GM21390 (cell line): ENCODE measurements around the gene KAZALD1.

ENCODE experiments used
- ATAC-seq: cut with Tn5 transposase; IDR thresholded peaks from one replicate; pipeline ENCODE4 v1.9.1; 2021; ENCODE audit not compliant: unreplicated experiment

Gene KAZALD1

DNA sequence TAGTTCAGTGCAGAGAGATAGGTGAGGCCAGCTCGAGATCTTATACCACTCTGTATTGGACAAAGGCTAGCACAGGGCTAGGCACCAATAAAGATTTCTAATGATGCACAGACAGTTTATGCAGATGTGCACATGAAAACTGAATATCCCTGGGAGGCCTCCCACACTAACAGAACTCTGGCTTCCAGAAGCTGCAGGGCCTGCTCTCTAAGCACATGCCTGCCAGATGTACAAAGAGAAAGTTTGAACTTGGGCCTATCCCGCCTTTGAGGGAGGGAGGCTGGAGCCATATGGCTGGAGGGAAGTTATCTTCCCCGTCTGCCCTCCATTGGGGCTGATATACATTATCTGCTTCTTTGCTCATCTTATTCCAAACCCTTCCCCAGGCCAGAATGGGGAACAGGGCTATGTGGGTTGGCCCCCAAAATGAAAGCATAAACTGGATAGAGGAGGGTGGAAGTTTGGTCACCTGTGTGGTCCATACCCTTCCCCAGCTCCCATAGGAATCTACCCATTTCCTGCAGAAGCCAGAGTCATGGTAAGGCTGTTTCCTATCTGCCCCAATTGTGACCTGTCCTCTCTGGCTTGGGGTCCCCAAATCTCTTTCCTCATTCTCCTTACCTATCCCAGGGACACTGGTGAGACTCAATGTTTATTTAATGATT, 3.8 kb downstream of the KAZALD1 start:
- no peak for ATAC-seq

DNA sequence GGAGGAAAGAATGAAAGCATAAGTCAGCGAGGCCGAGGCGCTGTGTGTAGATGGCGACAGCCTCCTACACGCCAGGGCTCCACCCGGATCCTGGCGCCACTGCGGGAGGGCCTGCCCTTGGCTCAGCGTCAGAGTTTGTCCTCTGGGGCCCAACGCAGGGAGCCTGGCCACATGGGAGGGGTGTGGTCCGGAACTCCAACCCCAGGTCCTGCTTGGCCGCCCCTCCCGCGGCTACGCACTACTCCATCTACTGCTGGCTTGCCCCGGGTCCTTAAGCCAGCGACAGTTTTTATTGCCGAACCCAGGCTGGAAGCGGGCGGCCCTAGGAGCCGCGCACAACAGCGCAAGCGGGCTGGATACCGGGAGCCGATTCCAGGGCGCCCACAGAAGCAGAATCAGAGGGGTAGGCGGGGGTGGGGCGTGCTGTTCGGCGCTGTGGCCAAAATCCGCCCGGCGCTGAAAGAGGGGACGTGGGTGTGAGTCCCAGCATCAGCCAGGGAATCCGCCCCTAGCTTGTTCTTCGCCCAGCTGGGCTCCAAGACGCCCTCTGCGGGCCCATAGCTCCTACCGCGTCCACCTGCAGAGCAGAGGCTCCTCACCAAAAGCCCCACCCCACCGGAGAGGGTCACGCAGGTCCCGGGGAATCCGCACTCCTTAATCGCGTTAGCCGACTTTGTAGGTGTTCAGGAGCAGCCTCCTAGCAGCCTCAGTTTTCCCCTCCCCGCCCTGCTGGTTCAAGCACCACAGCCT, 4.5 kb downstream of the KAZALD1 start:
- ATAC-seq: no peak

DNA sequence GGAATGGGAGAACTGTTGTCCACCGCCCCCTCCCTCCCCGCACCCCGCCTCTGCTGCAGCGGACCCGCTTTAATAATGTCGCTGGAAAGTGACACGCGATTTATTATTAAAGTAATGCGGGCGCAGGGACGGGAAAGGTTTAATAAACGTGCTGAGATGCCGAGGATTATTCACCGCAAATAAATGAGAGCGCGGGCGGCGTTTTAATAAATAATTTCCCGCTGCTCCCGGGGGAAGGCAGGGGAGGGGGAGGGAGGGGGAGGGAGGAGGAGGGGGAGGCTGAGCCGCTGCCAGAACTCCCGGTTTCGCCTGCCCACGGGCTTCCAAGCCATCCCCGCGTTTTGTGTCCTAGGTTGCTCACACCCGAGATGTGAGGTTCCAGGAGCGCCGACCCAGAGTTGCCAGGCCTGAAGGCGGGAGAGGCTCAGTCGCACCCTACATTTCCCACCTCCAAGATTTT, 5.1 kb downstream of the KAZALD1 start:
- ATAC-seq: no peak

DNA sequence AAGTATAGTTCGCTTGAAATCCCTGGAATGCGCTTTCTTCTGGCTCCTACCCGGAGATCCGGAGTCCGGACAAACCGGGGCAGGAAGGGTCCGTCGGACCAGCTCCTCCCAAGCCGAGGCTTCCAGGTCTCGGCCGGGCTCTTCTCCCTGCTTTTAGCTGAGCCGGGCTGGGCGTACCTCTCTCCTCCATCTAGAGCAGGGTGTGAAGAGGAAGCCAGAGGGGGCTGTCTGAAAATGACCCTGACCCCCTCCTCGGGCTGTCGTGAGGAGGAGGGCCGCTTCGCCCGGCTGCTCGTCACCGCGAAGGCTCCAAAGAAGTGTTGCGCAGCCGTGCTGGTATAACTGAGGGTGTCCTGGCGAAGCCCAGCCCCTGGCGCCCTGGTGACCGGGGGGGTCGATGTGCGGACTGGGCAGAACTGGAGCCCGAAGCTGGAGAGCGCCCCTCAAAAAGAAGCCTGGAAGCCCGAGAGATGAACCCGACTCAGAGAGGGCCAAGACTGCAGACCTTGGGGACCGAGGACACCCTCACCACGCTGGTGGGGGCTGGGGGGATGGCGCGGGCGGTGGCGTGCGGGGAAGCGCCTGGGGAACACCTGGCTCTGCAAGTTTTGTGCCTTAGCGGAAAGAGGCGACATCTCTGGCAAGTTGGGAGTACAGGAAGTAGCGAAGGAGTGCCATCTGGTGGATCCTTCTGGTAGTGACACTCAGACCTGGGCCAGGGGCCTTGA, 5.7 kb downstream of the KAZALD1 start:
- ATAC-seq: no peak

DNA sequence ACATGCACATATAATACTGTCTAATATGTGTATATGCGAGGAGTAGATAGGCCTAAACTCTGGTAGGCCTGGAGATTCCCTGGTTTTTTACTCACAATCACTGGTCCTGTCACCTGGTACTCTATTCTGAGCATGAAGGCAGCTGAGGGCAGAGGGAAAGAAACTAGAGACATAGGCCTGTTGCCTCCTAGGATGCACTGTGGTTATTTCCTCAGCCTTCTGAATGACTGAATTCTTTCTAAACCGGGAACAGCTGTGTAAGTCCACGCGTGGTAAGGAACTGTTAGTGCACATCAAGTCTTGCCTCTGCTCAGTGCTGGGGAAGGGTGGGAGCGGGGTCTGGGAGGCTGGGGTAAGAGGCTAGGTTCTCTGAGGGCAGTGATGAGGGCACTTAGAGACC, 7.7 kb downstream of the KAZALD1 start:
- ATAC-seq: no peak

DNA sequence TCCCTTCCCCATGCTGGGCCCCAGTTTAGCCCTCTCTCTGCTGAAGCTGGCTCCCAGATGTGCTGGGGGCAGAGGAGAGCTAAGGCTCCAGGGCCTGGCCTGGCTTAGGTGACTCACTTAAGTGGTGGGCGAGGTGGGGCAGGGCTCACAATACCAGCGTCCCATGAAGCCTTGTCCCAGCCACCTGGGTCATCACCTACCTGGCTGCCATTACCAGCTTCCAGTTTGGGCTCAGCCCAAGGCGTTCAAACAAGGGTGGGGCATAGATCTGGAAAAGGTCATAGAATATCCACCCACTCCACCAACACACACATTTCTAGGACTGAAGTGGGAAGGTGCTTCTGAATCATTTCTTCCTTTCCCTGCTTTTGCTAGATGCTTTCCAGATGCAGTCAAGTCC, 8.3 kb downstream of the KAZALD1 start:
- ATAC-seq: no peak

DNA sequence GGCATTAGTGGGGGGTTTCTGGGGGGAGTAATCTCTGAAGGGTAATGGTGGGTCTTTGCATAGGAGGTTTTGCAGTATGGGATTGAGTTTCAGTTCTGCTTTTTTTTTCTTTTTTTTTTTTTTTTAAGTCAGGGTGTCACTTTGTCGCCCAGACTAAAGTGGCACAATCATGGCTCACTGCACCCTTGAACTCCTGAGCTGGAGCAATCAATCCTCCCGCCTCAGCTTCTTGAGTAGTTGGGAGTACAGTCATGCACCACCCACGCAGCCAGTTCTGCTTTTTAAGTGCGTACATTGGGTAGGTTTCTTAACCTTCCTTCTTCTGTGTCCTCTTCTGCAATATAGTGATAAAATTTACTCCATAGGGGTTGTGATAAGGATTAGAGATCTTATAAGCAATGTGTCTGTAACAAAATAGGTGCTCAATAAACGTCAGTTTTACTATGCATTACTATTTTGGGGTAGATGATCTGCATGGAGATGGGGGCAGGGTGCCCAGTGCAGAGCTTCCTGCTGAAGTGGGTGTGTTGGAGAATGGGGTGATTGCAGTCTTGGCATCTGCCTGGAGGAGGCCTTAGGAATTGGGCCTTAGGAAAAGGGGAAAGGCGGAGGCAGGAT, 9.6 kb downstream of the KAZALD1 start:
- ATAC-seq: no peak

DNA sequence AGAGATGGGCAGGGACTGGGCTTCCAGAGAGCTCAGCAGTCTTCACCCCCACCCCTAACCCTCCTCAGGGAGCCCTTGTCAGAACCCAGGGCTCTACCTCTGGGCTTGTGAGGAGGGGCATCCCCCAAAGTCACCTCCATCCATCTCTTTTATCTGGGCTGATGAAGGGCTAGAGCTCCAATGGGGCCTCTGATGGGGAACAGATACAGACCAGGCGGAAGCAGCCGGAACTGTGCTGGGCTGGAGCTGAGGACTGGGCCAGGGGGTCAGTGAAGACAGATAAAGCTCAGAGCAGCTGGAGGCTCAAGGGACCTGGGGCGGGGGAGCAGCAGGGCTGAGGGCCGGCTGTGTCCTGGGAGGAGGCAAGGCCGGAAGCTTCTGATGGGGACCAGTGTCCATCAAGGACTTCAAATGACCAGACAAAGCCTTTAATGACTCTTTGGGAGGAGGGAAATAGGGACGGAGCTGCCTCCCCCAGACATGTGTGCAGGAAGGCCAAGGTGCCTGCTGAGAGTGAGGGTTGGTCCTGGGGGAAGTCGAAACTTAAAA, 10.2 kb downstream of the KAZALD1 start:
- no peak for ATAC-seq

DNA sequence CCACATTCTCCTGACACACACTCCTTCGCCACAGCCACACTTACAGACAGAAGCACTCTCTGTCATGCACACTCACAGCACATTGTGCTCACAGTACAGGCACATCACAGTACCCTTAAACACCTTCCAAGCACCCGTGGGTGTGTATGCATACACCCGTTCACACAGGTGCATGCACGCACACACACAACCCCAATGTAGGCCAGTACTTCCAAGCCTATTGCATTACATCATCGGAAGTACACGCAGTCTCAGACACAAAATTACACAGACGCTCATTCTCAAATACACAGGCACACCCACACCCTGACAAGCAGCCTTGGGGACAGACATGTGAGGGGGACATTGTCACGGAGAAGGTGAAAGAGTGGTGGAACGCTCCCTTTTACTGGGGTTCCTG, 11.1 kb downstream of the KAZALD1 start:
- ATAC-seq: no peak

DNA sequence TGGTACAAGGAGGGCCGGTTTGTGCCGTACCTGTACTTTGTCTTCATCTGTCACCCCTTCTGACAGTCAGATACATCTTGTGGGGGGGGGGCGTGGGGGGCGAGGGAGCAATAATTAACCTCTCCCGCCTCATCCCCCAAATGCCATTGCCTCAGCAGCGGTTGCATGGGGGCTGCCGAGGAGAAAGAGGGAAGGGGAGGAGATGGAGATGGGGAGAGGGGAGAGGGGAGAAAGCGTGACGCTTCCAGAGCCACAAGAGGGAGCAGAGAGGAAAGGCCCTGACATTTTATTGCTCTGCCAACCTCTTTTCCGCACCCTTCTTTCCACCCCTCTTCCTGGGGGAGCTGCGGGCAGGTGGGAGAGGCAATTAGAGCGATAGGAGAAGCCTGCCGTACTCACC, 11.8 kb downstream of the KAZALD1 start:
- no peak for ATAC-seq

DNA sequence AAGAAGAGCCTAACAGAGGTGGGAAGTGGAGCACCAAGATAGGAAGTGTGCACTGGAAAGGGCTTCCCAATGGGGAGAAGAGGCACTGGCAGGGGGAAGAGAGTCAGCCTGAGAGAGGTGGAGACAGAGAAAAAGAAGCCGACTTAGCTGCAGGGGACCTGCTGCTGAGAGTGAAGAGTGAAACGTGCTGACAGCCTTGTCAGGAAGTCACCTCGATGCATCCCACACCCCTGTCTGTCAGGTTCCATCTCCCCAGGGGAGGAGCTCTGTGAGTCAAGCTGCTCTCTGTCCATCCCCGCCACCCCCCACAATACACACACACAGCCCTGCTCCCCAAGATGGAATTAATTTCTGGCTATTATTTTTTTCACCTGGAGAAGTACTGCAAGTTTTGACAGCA, 14.0 kb downstream of the KAZALD1 start:
- ATAC-seq: no peak

DNA sequence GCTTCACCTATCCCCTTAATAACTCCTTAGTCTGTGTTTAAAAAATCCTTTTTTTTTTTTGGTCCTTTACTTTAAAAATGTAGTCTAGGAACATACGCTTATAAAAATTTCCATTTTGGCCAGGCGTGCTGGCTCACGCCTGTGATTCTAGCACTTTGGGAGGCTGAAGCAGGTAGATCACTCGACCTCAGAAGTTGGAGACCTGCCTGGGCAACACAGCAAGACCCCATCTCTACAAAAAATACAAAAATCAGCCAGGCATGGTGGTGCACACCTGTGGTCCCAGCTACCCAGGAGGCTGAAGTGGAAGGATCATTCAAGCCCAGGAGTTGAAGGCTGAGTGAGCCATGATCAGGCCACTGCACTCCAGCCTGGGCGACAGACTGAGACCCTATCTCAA, 14.8 kb downstream of the KAZALD1 start:
- no peak for ATAC-seq

DNA sequence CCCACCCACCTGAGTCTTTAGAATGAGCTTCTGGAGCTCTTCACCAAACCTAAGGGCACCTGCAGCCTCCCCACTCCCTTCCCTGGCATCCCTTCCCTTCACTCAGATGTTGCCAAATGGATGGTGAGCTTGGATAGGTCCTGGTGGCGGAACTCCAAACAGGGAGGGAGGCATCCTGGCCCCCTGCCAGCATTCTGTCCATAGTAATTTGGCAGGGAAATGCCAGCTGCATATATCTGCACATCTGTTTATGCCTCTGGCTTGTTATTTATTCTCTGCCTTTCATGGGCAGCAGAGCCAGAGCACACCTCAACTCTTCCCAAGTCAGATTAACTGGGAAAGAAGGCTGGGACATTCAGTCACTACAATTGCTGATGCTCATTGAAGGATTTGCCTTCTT, 18.1 kb downstream of the KAZALD1 start:
- ATAC-seq: no peak

DNA sequence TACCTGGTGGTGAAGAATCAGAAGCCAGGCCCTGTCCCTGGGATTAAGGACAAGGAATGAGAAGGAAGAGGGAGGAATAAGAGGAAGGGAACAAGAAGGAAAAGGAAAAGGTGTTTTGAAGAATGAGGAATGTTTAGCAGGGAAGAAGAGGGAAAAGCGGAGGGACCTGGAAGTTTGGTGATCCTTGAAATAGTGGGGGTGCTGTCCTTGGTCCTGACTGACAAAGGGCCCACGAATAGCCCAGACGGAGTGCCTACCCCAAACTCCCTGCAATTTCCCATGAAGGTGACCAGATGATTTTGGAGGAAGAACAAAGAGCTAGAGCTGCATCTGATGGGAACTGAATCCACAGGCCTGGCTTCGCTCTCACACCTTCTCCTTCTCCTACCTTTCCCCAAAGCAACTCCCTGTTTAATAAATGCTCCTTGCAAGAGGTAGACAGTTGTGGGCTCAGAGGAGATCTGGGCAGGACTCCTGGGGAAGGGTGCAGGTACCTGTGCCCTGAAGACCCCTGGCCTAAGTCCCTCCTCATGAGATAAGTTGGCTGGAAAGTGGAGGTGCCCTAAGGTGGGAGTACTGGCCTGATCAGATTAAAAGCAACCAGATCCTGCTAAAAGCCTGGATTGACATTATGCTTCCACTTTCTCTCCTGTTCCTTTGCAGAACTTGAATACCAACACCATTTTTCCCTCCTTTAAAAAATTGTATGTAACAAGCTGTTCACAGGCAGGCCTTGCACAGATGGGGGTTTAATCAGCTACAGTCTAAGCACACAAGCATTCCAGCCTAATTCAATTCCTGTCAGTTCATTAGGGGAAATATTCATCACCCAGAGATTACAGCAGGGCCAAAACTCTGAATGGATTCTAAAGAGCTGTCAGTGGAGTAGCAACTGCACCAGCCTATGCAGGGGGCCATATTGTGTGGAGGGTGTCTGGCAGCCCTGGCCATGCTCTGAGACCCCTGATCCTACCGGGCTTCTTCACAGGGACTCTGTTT, 19.4 kb downstream of the KAZALD1 start:
- no peak for ATAC-seq

DNA sequence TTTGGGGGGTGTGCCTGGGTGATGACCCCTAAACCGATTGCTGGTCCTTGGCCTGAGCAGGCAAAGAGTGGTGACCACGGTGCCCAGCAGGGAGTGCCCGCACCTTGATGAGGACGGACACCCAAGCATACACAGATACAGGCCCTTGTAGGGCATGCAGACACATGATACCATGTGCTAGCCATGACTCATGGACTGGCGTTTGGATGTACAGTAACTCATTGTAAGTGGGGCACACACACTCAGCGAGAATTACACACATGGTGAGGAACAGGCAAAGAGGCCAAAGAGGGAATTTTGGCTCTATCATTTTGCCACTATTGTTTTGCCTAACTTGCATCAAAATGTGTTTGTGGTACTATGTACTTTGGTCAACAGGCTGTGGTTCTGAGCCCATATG, 24.1 kb downstream of the KAZALD1 start:
- ATAC-seq: no peak

DNA sequence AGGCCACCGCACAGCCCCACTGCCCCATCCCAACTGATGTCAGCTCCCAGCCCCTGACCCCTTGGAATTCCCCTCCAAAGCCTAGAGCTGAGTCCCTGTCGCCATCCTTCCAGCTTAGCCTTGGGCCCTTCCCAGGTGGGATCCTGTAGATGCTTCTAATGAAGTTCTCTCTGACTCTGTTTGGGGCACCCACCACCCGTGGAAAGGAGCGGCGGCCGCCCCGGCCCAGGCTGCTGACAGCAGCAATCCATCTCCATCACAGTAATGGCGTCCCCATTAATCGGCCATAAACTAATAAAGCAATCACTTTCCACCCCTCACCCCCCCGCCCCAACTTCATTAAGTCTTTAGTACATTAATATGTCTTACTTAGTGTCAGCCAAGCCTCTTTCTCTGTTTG, 25.6 kb downstream of the KAZALD1 start:
- no peak for ATAC-seq

DNA sequence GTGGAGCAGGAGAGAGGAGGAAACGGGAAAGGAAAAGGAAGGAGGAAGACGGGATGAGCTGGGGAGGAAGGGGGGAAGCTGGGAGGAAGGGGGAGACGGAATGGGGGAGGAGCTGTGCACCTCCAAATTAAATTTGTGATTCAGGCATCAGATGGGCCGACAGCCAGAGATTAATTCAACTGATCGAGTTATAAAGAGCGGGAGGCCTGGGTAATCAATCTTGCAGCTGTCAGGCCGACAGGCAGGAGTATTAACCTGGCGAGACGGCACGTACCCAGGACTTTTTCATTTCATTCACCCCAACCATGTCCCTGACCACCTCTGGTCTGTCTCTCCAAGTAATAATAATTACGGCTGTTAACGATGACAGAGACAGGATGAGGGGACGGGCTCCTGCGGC, 26.2 kb downstream of the KAZALD1 start:
- ATAC-seq: no peak

DNA sequence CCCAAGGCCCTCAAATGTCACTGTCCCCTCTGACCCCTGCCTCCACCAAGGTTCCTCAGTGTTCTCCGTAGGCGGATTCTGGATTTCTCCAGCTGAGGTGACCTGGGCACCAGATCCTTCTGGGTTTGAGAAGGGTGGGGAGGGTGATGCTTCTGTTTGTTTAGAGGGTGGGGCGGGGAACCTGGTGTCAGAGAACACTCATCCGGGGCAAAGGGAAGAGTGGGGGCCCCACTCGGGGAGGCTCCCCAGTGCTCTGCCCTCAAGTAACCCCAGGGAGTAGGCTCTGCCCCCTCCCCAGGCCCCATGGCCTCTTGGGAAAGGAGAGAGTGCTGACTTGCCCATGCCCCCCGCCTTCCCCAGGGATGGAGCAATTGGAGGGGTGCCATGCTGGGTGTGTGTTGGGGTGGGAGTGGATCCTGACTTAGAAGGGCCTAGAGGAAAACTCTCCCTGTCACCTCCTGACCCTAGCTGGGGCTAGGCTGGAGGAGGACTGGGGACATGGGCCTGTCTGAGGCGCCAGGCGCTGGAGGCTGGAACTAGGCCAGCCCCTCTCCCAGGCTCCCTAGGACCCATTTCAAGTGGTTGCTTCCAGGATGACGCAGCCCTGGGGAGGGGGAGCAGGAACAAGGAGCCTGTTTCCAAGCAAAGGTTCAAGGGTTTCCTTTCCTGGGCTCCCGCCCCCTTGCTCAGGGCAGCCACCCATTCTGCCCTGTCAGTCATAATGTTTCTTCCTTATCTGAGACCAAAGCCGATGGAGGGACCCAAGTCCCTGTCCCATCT, 27.9 kb downstream of the KAZALD1 start:
- ATAC-seq: no peak

DNA sequence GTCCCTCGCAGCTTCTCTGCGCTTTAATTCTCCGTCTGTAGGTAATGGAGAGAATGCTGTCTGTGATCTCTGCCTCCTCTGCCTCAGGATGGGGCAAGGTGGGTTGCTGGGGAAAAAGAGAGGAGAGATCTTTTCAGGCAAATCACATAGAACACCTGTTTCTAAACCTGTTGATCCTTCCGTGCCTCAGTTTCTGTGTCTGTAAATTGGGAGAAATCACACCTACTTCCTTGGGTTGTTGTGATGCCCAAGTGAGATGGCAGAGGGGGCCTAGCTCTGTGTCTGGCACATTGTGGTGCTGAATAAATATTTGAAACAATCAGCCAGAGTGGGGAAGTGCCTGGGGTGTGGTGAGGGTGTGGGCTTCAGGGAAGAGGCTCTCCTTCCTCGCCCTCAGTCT, 28.8 kb downstream of the KAZALD1 start:
- no peak for ATAC-seq
